NCI-H748 (cell line): ENCODE data around the gene RUFY2.
A peak's percentile ranks its signal among the peaks of the same experiment; 100 is the strongest.
"Not testable (repeated sequence)": the region's sequence is repeated elsewhere in the genome, so short reads cannot be mapped to it uniquely, and the experiment has no call there.

Experiments
- DNase-seq: peaks from one replicate; lab custom pipeline; 2025; ENCODE audit not compliant: unreplicated experiment; lab: John Stamatoyannopoulos, UW

The RUFY2 gene

GRCh38 chr10:68406815-68407548, at the start of gene RUFY2:
TSS of gene RUFY2 (minus strand) at chr10:68407277. CDS start at chr10:68407189, 88 bp downstream.
- DNase-seq: peak; percentile 80

GRCh38 chr10:68449698-68450097, 42.6 kb upstream of the RUFY2 start:
- DNase-seq: not testable (repeated sequence)

- no peak for DNase-seq
These were observed 39.1 kb upstream of the RUFY2 start for GRCh38 chr10:68446179-68446578.

- no peak for DNase-seq
These were observed 35.9 kb upstream of the RUFY2 start for GRCh38 chr10:68442971-68443370.

GRCh38 chr10:68440898-68441297, 33.8 kb upstream of the RUFY2 start:
- DNase-seq: no peak

- DNase-seq: no peak
These were observed 28.7 kb upstream of the RUFY2 start for GRCh38 chr10:68435803-68436202.

- no peak for DNase-seq
These were observed 27.6 kb upstream of the RUFY2 start for GRCh38 chr10:68434657-68435056.

GRCh38 chr10:68428396-68429104, 21.5 kb upstream of the RUFY2 start:
- no peak for DNase-seq

- no peak for DNase-seq
These were observed 17.5 kb upstream of the RUFY2 start for GRCh38 chr10:68424454-68425014.

- DNase-seq: no peak
These were observed 16.4 kb upstream of the RUFY2 start for GRCh38 chr10:68423522-68423921.

GRCh38 chr10:68419376-68419775, 12.3 kb upstream of the RUFY2 start:
- DNase-seq: no peak

- DNase-seq: no peak
These were observed 1.9 kb upstream of the RUFY2 start for GRCh38 chr10:68408898-68409518.

GRCh38 chr10:68406111-68406814, 814 bp downstream of the RUFY2 start:
- DNase-seq: peak; percentile 73

GRCh38 chr10:68403701-68404100, 3.4 kb downstream of the RUFY2 start:
- DNase-seq: no peak

GRCh38 chr10:68402276-68402675, 4.8 kb downstream of the RUFY2 start:
- DNase-seq: no peak

GRCh38 chr10:68397005-68397404, 10.1 kb downstream of the RUFY2 start:
- DNase-seq: no peak

GRCh38 chr10:68385740-68386139, 21.3 kb downstream of the RUFY2 start:
- DNase-seq: no peak

- no peak for DNase-seq
These were observed 35.5 kb downstream of the RUFY2 start for GRCh38 chr10:68371604-68372003.

GRCh38 chr10:68367121-68367520, 40.0 kb downstream of the RUFY2 start:
- no peak for DNase-seq

- DNase-seq: no peak
These were observed 40.5 kb downstream of the RUFY2 start for GRCh38 chr10:68366600-68366999.

- DNase-seq: no peak
These were observed 41.5 kb downstream of the RUFY2 start for GRCh38 chr10:68365611-68366010.
